Neural cell (in vitro differentiated cells): ENCODE data around the gene PREB.

Source experiments
- CTCF ChIP-seq: fragments of 450-650 bp; IDR thresholded peaks from 2 replicates; pipeline ENCODE4 v1.5.1; 2014; ENCODE audit warnings: antibody characterized with exemption, mild to moderate bottlenecking, moderate library complexity; ENCODE audit not compliant: poor library complexity, severe bottlenecking
- POLR2AphosphoS5 ChIP-seq: IDR thresholded peaks from 2 replicates; pipeline ENCODE4 v1.6.1; 2012
- REST ChIP-seq: IDR thresholded peaks from 2 replicates; pipeline ENCODE4 v1.6.1; 2012; ENCODE audit warnings: borderline replicate concordance

DNA sequence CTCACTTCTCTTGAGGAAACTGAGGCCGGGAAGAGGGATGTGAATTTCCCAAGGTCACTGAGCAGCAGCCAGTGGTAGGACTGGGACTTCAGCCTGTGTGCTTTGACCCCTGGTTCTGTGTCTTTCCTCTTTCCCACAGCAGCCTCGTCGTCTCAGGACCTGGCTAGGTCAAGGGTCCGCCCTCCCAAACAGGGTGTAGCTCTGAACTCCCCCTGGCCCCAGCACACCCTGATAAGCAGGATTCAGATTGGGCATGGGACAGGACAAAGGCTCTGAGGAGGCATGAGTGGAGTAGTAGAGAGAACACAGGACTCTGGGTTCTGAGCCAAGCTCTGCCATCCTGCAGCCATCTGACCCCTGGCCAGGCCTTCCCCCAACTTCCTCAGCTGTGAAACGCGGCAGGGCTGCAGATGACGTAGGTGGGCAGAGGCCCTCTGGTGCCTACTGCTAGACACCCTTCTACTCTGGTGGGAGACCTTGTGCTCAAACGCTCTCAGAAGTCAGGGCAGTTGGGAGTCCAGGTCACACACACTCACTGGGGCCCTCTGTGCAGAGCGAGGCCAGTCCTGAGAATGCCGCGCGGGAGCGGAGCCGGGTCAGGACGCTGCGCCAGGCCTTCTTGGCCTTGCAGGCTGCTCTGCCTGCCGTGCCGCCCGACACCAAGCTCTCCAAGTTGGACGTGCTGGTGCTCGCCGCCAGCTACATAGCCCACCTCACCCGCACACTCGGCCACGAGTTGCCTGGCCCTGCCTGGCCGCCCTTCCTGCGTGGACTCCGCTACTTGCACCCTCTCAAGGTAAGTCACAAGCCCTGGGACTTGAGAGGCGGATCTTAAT lies 15.4 kb upstream of the PREB start:
- TF ChIP-seq CTCF (no peak), REST (no peak), POLR2AphosphoS5 (no peak)
